Measurements from ENCODE around the gene SCUBE1.

SCUBE1 gene

GRCh38 chr22:43180670-43181069 is 162.5 kb downstream of the SCUBE1 start:
- intact Hi-C loops (cut with DNase I): no loop called here
- DNase-seq: no peak

- intact Hi-C loops (cut with DNase I): no loop called here
- no peak for DNase-seq
Observed at GRCh38 chr22:43179911-43180195, 163.3 kb downstream of the SCUBE1 start.

- DNase-seq: no peak
- intact Hi-C loops (cut with DNase I): no loop called here
Observed at GRCh38 chr22:43179146-43179910, 163.8 kb downstream of the SCUBE1 start.

GRCh38 chr22:43177479-43177878 is 165.7 kb downstream of the SCUBE1 start:
- no peak for DNase-seq

GRCh38 chr22:43176090-43176489 is 167.1 kb downstream of the SCUBE1 start:
- DNase-seq: no peak
- intact Hi-C loops (cut with DNase I): no loop called here

More at GRCh38 chr22:43177479-43177878, 165.7 kb downstream of the SCUBE1 start:
- intact Hi-C loops (cut with DNase I): no loop called here

- DNase-seq: no peak
- intact Hi-C loops (cut with DNase I): no loop called here
Observed at GRCh38 chr22:43174941-43175531, 168.1 kb downstream of the SCUBE1 start.

- DNase-seq: no peak
- intact Hi-C loops (cut with DNase I): no loop called here
Observed at GRCh38 chr22:43173976-43174720, 169.0 kb downstream of the SCUBE1 start.

GRCh38 chr22:43173566-43173965 is 169.6 kb downstream of the SCUBE1 start:
- intact Hi-C loops (cut with DNase I): no loop called here
- no peak for DNase-seq

- intact Hi-C loops (cut with DNase I): no loop called here
- no peak for DNase-seq
Observed at GRCh38 chr22:43172191-43172590, 171.0 kb downstream of the SCUBE1 start.

GRCh38 chr22:43171607-43172006 is 171.6 kb downstream of the SCUBE1 start:
- DNase-seq: no peak
- intact Hi-C loops (cut with DNase I): no loop called here

GRCh38 chr22:43171019-43171491 is 172.1 kb downstream of the SCUBE1 start:
- intact Hi-C loops (cut with DNase I): no loop called here
- no peak for DNase-seq

GRCh38 chr22:43170131-43170480 is 173.1 kb downstream of the SCUBE1 start:
- no peak for DNase-seq
- intact Hi-C loops (cut with DNase I): no loop called here

GRCh38 chr22:43169310-43170130 is 173.7 kb downstream of the SCUBE1 start:
- no peak for DNase-seq
- intact Hi-C loops (cut with DNase I): no loop called here

GRCh38 chr22:43168471-43169309 is 174.5 kb downstream of the SCUBE1 start:
- DNase-seq: no peak
- intact Hi-C loops (cut with DNase I): no loop called here

- DNase-seq: no peak
Observed at GRCh38 chr22:43167001-43167589, 176.1 kb downstream of the SCUBE1 start.

GRCh38 chr22:43166132-43166930 is 176.8 kb downstream of the SCUBE1 start:
- intact Hi-C loops (cut with DNase I): no loop called here
- DNase-seq: no peak

More at GRCh38 chr22:43167001-43167589, 176.1 kb downstream of the SCUBE1 start:
- intact Hi-C loops (cut with DNase I): no loop called here

GRCh38 chr22:43164636-43165035 is 178.5 kb downstream of the SCUBE1 start:
- no peak for DNase-seq
- intact Hi-C loops (cut with DNase I): no loop called here

Data from head of caudate nucleus (tissue), 42 donors.